Trophoblast cell (in vitro differentiated cells and primary cell): ENCODE results near the gene AQP7.
A peak's percentile ranks its signal among the peaks of the same experiment; 100 is the strongest.

Experiments used
- DNase-seq, 2 donors: peaks; one replicate each; pipeline ENCODE4 v3.0.0-alpha.2; 2016
- H2AFZ ChIP-seq: 2 replicates; pipeline ENCODE4 v1.6.1; 2013; ENCODE audit warnings: low read length, moderate library complexity, mild to moderate bottlenecking; ENCODE audit not compliant: insufficient read depth, poor library complexity
- H2AK5ac ChIP-seq: 2 replicates; pipeline ENCODE4 v1.6.1; 2013; ENCODE audit warnings: mild to moderate bottlenecking, low read length
- H2BK120ac ChIP-seq: 2 replicates; pipeline ENCODE4 v1.6.1; 2013; ENCODE audit warnings: low read length, mild to moderate bottlenecking, moderate library complexity; ENCODE audit not compliant: insufficient read depth, poor library complexity
- H2BK12ac ChIP-seq: 2 replicates; pipeline ENCODE4 v1.6.1; 2013; ENCODE audit warnings: mild to moderate bottlenecking, low read length, moderate library complexity
- H2BK5ac ChIP-seq: 2 replicates; pipeline ENCODE4 v1.6.1; 2013; ENCODE audit warnings: low read length, low read depth, moderate library complexity, mild to moderate bottlenecking; ENCODE audit not compliant: poor library complexity
- H3K14ac ChIP-seq: 2 replicates; pipeline ENCODE4 v1.6.1; 2013; ENCODE audit warnings: mild to moderate bottlenecking, low read length
- H3K18ac ChIP-seq: 2 replicates; pipeline ENCODE4 v1.6.1; 2013; ENCODE audit warnings: mild to moderate bottlenecking, low read length
- H3K23ac ChIP-seq: 2 replicates; pipeline ENCODE4 v1.6.1; 2013; ENCODE audit warnings: low read length
- H3K27ac ChIP-seq: 2 replicates; pipeline ENCODE4 v1.5.1; 2013; ENCODE audit warnings: low read depth, mild to moderate bottlenecking, inconsistent platforms, low read length, moderate library complexity
- H3K27me3 ChIP-seq: 2 replicates; pipeline ENCODE4 v1.6.1; 2013; ENCODE audit warnings: inconsistent platforms, mild to moderate bottlenecking, low read length, moderate library complexity; ENCODE audit not compliant: insufficient read depth
- H3K36me3 ChIP-seq, 2 experiments: 1 replicate in 1 of 2; 2 replicates in 1 of 2; pipeline ENCODE4 v1.6.1; 2013; ENCODE audit warnings: low read length in 2 of 2, mild to moderate bottlenecking in 2 of 2, moderate library complexity in 1 of 2; ENCODE audit not compliant: insufficient read depth in 2 of 2, control insufficient read depth in 1 of 2
- H3K4ac ChIP-seq: 2 replicates; pipeline ENCODE4 v1.6.1; 2013; ENCODE audit warnings: low read depth, mild to moderate bottlenecking, low read length, moderate library complexity
- H3K4me1 ChIP-seq, 2 experiments: 1 replicate in 1 of 2; 2 replicates in 1 of 2; pipeline ENCODE4 v1.6.1; 2013; ENCODE audit warnings: low read length in 2 of 2, mild to moderate bottlenecking in 2 of 2, moderate library complexity in 1 of 2; ENCODE audit not compliant: insufficient read depth in 2 of 2, control insufficient read depth in 1 of 2
- H3K4me2 ChIP-seq: 2 replicates; pipeline ENCODE4 v1.6.1; 2013; ENCODE audit warnings: inconsistent platforms, mild to moderate bottlenecking, low read length, moderate library complexity
- H3K4me3 ChIP-seq: 2 replicates; pipeline ENCODE4 v1.5.1; 2013; ENCODE audit warnings: mild to moderate bottlenecking, low read depth, low read length, inconsistent platforms
- H3K79me1 ChIP-seq: one replicate; pipeline ENCODE4 v1.6.1; 2013; ENCODE audit warnings: low read length
- H3K79me2 ChIP-seq: 2 replicates; pipeline ENCODE4 v1.6.1; 2013; ENCODE audit warnings: low read length, mild to moderate bottlenecking; ENCODE audit not compliant: control insufficient read depth, insufficient read depth, poor library complexity
- H3K9ac ChIP-seq: 2 replicates; pipeline ENCODE4 v1.6.1; 2013; ENCODE audit warnings: mild to moderate bottlenecking, low read length
- H3K9me3 ChIP-seq: 2 replicates; pipeline ENCODE4 v1.6.1; 2013; ENCODE audit warnings: low read depth, mild to moderate bottlenecking, control low read depth, inconsistent platforms, low read length; ENCODE audit not compliant: insufficient read depth
- H4K12ac ChIP-seq: 2 replicates; pipeline ENCODE4 v1.6.1; 2013; ENCODE audit warnings: low read depth, mild to moderate bottlenecking, low read length, moderate library complexity
- H4K8ac ChIP-seq: 2 replicates; pipeline ENCODE4 v1.6.1; 2013; ENCODE audit warnings: low read depth, mild to moderate bottlenecking, low read length, moderate library complexity
- H4K91ac ChIP-seq: one replicate; pipeline ENCODE4 v1.6.1; 2013; ENCODE audit warnings: low read depth, mild to moderate bottlenecking, low read length, moderate library complexity
- WGBS: extraction: QIAGEN DNeasy Blood & Tissue Kit; methylation state at CpG from one replicate; pipeline ENCODE4 v1.1.7; 2013; ENCODE audit warnings: missing lambda C conversion rate; ENCODE audit not compliant: insufficient read length, insufficient coverage; ENCODE audit errors: extremely low coverage; 5-methylcytosine and 5-hydroxymethylcytosine counted together

AQP7 gene

DNA sequence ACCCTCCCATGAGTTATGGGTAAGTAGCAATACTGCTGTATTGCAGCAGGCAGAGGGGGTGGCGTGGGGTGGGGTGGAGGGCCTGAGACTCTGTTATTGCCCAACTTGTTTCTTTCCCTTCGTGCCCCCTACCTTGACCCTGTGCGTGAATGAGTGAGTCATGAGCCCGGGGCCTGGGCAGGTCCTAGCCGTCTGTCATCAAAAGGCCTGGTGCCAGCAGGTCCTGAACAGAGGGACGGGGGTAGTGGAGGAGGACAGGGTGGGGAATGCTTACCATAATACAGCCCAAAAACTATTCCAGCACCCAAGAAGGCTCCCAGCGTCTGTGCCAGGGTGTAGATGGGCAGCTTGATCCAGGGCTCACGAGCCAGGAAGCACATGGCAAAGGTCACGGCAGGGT, 40.7 kb upstream of the AQP7 start:
- Histone ChIP-seq H2BK120ac (no peak overlapping the region), H3K27ac (no peak overlapping the region), H4K12ac (no peak overlapping the region), H3K4me2 (no peak overlapping the region), H4K8ac (no peak overlapping the region), H3K23ac (no peak overlapping the region), H3K27me3 (peaks cover 3% of the 10 kb centered on the region), H4K91ac (no peak overlapping the region), H3K4me1 (peaks cover 14 to 20% of the 10 kb centered on the region in 2 experiments), H2AFZ (no peak overlapping the region), H3K36me3 (no peaks in the 10 kb centered on the region), H2AK5ac (no peak overlapping the region), H3K14ac (no peak overlapping the region), H2BK12ac (no peak overlapping the region), H3K9me3 (no peaks in the 10 kb centered on the region), H3K4ac (no peak overlapping the region), H3K79me2 (no peaks in the 10 kb centered on the region), H3K4me3 (no peak overlapping the region), H3K79me1 (no peaks in the 10 kb centered on the region), H3K18ac (no peak overlapping the region), H3K9ac (no peak overlapping the region), H2BK5ac (no peak overlapping the region)
- WGBS: no CpG with 5 or more reads among the region's 9 CpGs
- peak; percentile 55 to 66 for DNase-seq

DNA sequence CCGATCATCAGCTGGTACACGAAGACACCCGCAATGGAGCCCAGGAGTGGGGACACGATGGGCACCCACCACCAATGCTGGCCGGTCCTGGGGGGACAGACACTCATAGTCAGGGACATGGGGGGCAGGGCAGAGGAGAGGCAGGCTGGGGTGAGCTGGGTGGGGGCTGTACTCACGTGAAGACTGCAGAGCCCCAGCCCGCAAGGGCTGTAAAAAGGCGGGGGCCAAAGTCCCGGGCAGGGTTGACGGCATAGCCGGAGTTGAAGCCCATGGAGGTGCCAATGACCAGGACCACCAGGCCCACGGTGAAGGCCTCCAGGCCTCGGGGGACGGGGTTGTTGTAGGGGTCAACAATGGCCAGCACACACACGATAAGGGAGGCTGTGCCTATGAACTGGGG, 39.8 kb upstream of the AQP7 start:
- H2AFZ ChIP-seq: no peak overlapping the region
- H3K4ac ChIP-seq: no peak overlapping the region
- H4K91ac ChIP-seq: peak overlapping the region; percentile 13
- H3K18ac ChIP-seq: no peak overlapping the region
- H2AK5ac ChIP-seq: peak overlapping the region; percentile 15
- H3K4me2 ChIP-seq: no peak overlapping the region
- no peak overlapping the region for H3K27ac ChIP-seq
- H4K8ac ChIP-seq: no peak overlapping the region
- H2BK120ac ChIP-seq: no peak overlapping the region
- no peaks in the 10 kb centered on the region for H3K36me3 ChIP-seq
- DNase-seq: no peak
- peaks cover 12 to 18% of the 10 kb centered on the region in 2 experiments for H3K4me1 ChIP-seq
- no peak overlapping the region for H2BK5ac ChIP-seq
- no peaks in the 10 kb centered on the region for H3K9me3 ChIP-seq
- no peak overlapping the region for H3K9ac ChIP-seq
- no peak overlapping the region for H3K23ac ChIP-seq
- no peak overlapping the region for H3K14ac ChIP-seq
- H3K4me3 ChIP-seq: no peak overlapping the region
- no peaks in the 10 kb centered on the region for H3K79me2 ChIP-seq
- no peaks in the 10 kb centered on the region for H3K27me3 ChIP-seq
- no CpG with 5 or more reads among the region's 15 CpGs for WGBS
- no peaks in the 10 kb centered on the region for H3K79me1 ChIP-seq
- H4K12ac ChIP-seq: no peak overlapping the region
- no peak overlapping the region for H2BK12ac ChIP-seq

DNA sequence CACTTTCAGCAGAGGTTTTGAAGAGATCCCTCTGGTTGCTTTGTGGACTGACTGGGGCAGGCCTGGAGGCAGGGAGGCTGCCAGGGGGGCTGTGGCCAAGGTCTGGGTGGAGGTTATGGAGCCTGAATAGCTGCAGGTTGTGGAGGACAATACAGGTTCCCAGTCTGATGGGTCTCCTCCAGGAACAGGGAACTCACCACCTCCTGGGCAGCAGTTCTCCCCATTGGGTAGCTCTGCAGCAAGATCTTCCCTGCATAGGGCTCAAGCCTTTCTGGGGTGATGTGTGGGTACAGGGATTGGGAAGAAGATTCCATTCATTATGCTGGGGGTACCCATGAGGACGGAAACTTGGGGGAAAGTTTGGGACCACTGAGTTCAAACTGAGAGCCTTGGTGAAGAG, 38.2 kb upstream of the AQP7 start:
- no peak overlapping the region for H3K4me3 ChIP-seq
- DNase-seq: no peak
- H3K9me3 ChIP-seq: no peaks in the 10 kb centered on the region
- no peak overlapping the region for H3K23ac ChIP-seq
- peaks cover 22 to 23% of the 10 kb centered on the region in 2 experiments for H3K4me1 ChIP-seq
- H3K4me2 ChIP-seq: no peak overlapping the region
- no peaks in the 10 kb centered on the region for H3K27me3 ChIP-seq
- no peak overlapping the region for H4K12ac ChIP-seq
- no peak overlapping the region for H2AK5ac ChIP-seq
- H3K79me2 ChIP-seq: no peaks in the 10 kb centered on the region
- H4K8ac ChIP-seq: no peak overlapping the region
- no peak overlapping the region for H3K9ac ChIP-seq
- H3K18ac ChIP-seq: no peak overlapping the region
- no peak overlapping the region for H2BK12ac ChIP-seq
- no peak overlapping the region for H4K91ac ChIP-seq
- no peak overlapping the region for H3K27ac ChIP-seq
- no peaks in the 10 kb centered on the region for H3K36me3 ChIP-seq
- H3K14ac ChIP-seq: no peak overlapping the region
- WGBS: no CpG with 5 or more reads among the region's 1 CpG
- no peak overlapping the region for H3K4ac ChIP-seq
- no peaks in the 10 kb centered on the region for H3K79me1 ChIP-seq
- H2AFZ ChIP-seq: no peak overlapping the region
- H2BK120ac ChIP-seq: no peak overlapping the region
- H2BK5ac ChIP-seq: no peak overlapping the region

GRCh38 chr9:33440204-33440603, 37.8 kb upstream of the AQP7 start:
- DNase-seq: no peak
- Histone ChIP-seq H3K14ac (no peak overlapping the region), H3K9me3 (no peaks in the 10 kb centered on the region), H3K79me1 (no peaks in the 10 kb centered on the region), H3K27ac (no peak overlapping the region), H3K4me3 (no peak overlapping the region), H4K91ac (no peak overlapping the region), H2BK12ac (no peak overlapping the region), H4K12ac (no peak overlapping the region), H2AK5ac (no peak overlapping the region), H3K4me2 (no peak overlapping the region), H3K18ac (no peak overlapping the region), H3K23ac (no peak overlapping the region), H4K8ac (no peak overlapping the region), H3K27me3 (no peaks in the 10 kb centered on the region), H3K4me1 (peaks cover 23 to 25% of the 10 kb centered on the region in 2 experiments), H2AFZ (no peak overlapping the region), H2BK120ac (no peak overlapping the region), H3K9ac (no peak overlapping the region), H3K79me2 (no peaks in the 10 kb centered on the region), H3K4ac (no peak overlapping the region), H3K36me3 (no peaks in the 10 kb centered on the region), H2BK5ac (no peak overlapping the region)
- WGBS: no CpG with 5 or more reads among the region's 7 CpGs
